ENCODE results near the gene DERA.

DNA sequence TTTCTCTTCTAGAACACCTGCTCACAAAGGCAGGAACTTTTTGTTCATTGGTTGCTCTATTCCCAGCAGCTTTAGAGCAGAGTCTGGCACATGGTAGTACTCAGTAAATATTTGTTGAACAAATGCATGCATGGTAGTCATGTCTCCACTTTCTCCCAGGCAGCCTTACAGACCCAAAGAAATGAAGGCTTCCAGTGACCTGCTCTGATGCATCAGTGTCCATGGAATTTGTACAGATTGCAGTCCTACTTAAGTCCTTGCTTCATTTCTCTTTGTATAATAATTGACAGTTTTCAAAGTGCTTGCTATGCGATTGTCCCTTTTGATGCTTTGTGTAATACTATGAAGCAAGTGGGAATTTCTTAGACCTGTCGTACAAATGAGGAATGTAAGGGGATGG is 119.6 kb downstream of the DERA start:
- TF ChIP-seq EZH2 (IDR thresholded peaks at IDR 0.05; ENCODE audit: borderline replicate concordance), result no peak
- TF ChIP-seq, protein P1, sequence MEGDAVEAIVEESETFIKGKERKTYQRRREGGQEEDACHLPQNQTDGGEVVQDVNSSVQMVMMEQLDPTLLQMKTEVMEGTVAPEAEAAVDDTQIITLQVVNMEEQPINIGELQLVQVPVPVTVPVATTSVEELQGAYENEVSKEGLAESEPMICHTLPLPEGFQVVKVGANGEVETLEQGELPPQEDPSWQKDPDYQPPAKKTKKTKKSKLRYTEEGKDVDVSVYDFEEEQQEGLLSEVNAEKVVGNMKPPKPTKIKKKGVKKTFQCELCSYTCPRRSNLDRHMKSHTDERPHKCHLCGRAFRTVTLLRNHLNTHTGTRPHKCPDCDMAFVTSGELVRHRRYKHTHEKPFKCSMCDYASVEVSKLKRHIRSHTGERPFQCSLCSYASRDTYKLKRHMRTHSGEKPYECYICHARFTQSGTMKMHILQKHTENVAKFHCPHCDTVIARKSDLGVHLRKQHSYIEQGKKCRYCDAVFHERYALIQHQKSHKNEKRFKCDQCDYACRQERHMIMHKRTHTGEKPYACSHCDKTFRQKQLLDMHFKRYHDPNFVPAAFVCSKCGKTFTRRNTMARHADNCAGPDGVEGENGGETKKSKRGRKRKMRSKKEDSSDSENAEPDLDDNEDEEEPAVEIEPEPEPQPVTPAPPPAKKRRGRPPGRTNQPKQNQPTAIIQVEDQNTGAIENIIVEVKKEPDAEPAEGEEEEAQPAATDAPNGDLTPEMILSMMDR (IDR thresholded peaks at IDR 0.05; ENCODE audit: poor library complexity), result no peak

Measured in hepatocyte (in vitro differentiated cells).